Measurements from ENCODE around the gene KCNJ16.

DNA sequence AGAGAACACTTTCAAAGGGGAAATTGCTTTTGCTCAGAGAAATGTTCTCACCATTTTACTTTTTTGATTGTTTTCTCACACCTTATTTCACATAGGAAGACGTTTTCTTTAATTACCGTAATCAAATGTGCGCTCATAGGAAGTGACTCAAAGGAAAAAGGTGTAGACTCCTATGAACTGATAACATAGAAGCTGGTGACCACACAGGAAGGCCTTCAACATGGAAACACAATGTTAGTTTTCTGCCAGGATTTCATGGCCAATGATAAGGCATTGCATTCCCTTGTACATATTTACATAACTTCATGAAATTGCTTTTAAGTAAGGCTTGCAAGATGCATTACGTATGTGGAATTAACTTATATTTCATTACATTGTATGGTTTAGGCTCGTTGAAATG is 40.9 kb upstream of the KCNJ16 start:
- TF ChIP-seq, protein P1, sequence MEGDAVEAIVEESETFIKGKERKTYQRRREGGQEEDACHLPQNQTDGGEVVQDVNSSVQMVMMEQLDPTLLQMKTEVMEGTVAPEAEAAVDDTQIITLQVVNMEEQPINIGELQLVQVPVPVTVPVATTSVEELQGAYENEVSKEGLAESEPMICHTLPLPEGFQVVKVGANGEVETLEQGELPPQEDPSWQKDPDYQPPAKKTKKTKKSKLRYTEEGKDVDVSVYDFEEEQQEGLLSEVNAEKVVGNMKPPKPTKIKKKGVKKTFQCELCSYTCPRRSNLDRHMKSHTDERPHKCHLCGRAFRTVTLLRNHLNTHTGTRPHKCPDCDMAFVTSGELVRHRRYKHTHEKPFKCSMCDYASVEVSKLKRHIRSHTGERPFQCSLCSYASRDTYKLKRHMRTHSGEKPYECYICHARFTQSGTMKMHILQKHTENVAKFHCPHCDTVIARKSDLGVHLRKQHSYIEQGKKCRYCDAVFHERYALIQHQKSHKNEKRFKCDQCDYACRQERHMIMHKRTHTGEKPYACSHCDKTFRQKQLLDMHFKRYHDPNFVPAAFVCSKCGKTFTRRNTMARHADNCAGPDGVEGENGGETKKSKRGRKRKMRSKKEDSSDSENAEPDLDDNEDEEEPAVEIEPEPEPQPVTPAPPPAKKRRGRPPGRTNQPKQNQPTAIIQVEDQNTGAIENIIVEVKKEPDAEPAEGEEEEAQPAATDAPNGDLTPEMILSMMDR (conservative IDR thresholded peaks at IDR 0.05; ENCODE audit: low read depth, low read length), result no peak
- no peak for TF ChIP-seq EZH2 (IDR thresholded peaks at IDR 0.05; ENCODE audit: borderline replicate concordance, low read depth, low read length, poor library complexity, severe bottlenecking)

Data from A673 (cell line).